Fibroblast of skin of left biceps (primary cell): ENCODE data around the gene KIF6.

Source experiments
- DNase-seq, 2 experiments: peaks; one replicate each; pipeline ENCODE4 v3.0.0-alpha.2; 2013; ENCODE audit warnings: low read depth in 2 of 2

KIF6 gene

GRCh38 chr6:39386487-39386886, 338.7 kb downstream of the KIF6 start:
- no peak for DNase-seq

- DNase-seq, result no peak
Observed at GRCh38 chr6:39381550-39382140, 343.6 kb downstream of the KIF6 start.

- DNase-seq, result no peak
Observed at GRCh38 chr6:39380837-39381549, 344.2 kb downstream of the KIF6 start.

- no peak for DNase-seq
Observed at GRCh38 chr6:39378960-39379425, 346.2 kb downstream of the KIF6 start.

- no peak for DNase-seq
Observed at GRCh38 chr6:39378175-39378959, 346.8 kb downstream of the KIF6 start.

GRCh38 chr6:39377539-39377950, 347.7 kb downstream of the KIF6 start:
- DNase-seq, result peak; percentile 61 to 63

GRCh38 chr6:39375405-39375804, 349.8 kb downstream of the KIF6 start:
- no peak for DNase-seq

GRCh38 chr6:39370390-39370789, 354.8 kb downstream of the KIF6 start:
- no peak for DNase-seq

- DNase-seq, result no peak
Observed at GRCh38 chr6:39369987-39370386, 355.2 kb downstream of the KIF6 start.

GRCh38 chr6:39367700-39368099, 357.5 kb downstream of the KIF6 start:
- no peak for DNase-seq

GRCh38 chr6:39366931-39367618, 358.1 kb downstream of the KIF6 start:
- DNase-seq, result no peak

GRCh38 chr6:39365281-39366074, 359.7 kb downstream of the KIF6 start:
- no peak for DNase-seq

- no peak for DNase-seq
Observed at GRCh38 chr6:39363280-39363679, 361.9 kb downstream of the KIF6 start.

- DNase-seq, result no peak
Observed at GRCh38 chr6:39362487-39362865, 362.7 kb downstream of the KIF6 start.

- peak; percentile 13 to 17 for DNase-seq
Observed at GRCh38 chr6:39361657-39362486, 363.3 kb downstream of the KIF6 start.

GRCh38 chr6:39360378-39360777, 364.8 kb downstream of the KIF6 start:
- DNase-seq, result no peak

GRCh38 chr6:39357998-39358686, 367.1 kb downstream of the KIF6 start:
- DNase-seq, result peak; percentile 13 to 21

- no peak for DNase-seq
Observed at GRCh38 chr6:39353698-39354315, 371.4 kb downstream of the KIF6 start.
